Esophagus muscularis mucosa (tissue), 4 donors: Measurements from ENCODE around the gene PSMA2. TPM values are rescaled to one million over a fixed set of nuclear protein-coding genes. Genes with fewer than 3 reads are reported as not detected.

Source experiments
- DNase-seq: peaks from one replicate; pipeline ENCODE4 v3.0.0-alpha.2; 2017; ENCODE audit errors: extremely low spot score
- H3K27ac ChIP-seq, 4 donors: fragments of 200-600 bp; sonication (generic); replicated peaks in 1 of 4; 1 replicate in 3 of 4; 2 replicates in 1 of 4; pipeline ENCODE4 v1.5.1; 2016 to 2019; ENCODE audit warnings: mild to moderate bottlenecking in 1 of 4
- H3K27me3 ChIP-seq, 4 donors: fragments of 200-600 bp; sonication (generic); one replicate each; pipeline versions ENCODE4 v1.5.1 to v1.6.0; 2016 to 2019
- H3K36me3 ChIP-seq, 4 donors: fragments of 200-600 bp; sonication (generic); one replicate each; pipeline ENCODE4 v1.5.1; 2016 to 2019
- H3K4me1 ChIP-seq, 4 donors: fragments of 200-600 bp; sonication (generic); one replicate each; pipeline ENCODE4 v1.5.1; 2016 to 2019
- H3K4me3 ChIP-seq, 4 donors: fragments of 200-600 bp; sonication (generic); 1 replicate in 2 of 4; 2 replicates in 2 of 4; pipeline ENCODE4 v1.5.1; 2016 to 2019; ENCODE audit warnings: mild to moderate bottlenecking in 4 of 4, moderate library complexity in 1 of 4
- H3K9me3 ChIP-seq, 4 donors: fragments of 200-600 bp; sonication (generic); 1 replicate in 3 of 4; 2 replicates in 1 of 4; pipeline ENCODE4 v1.5.1; 2016 to 2019
- EP300 ChIP-seq: sonication (generic); formaldehyde crosslinking; IDR thresholded peaks from one replicate; pipeline ENCODE4 v1.6.1; 2017; ENCODE audit warnings: antibody characterized with exemption
- POLR2A ChIP-seq: fragments of 450-650 bp; IDR thresholded peaks from one replicate; pipeline ENCODE4 v1.6.1; 2017; ENCODE audit warnings: antibody characterized with exemption, moderate library complexity, mild to moderate bottlenecking, low read depth
- POLR2AphosphoS5 ChIP-seq, 2 donors: sonication (generic); formaldehyde crosslinking; IDR thresholded peaks; one replicate each; pipeline ENCODE4 v1.6.1; 2017; ENCODE audit warnings: antibody characterized with exemption in 2 of 2
- WGBS: methylation state at CpG from one replicate; pipeline ENCODE4 v1.1.5; 2018; 5-methylcytosine and 5-hydroxymethylcytosine counted together
- intact Hi-C: fragments of 100-400 bp; cut with DNase I; formaldehyde crosslinking; loops from one replicate; pipeline ENCODE4 v1.15.1; 2023
- total RNA-seq, 4 donors: library from RNA; depleted of rRNA; stranded (reverse); fragments of >200 nt; gene quantifications; one replicate each; pipeline versions ENCODE4 v1.1.0 to v1.2.1, GENCODE V29; 2016
- TF ChIP-seq, protein P1 (sequence below), 3 experiments: fragments of 200-600 bp in 2 of 3; fragments of 450-650 bp in 1 of 3; sonication (generic) in 2 of 3; IDR thresholded peaks; one replicate each; pipeline ENCODE4 v1.5.1; 2017 to 2019; ENCODE audit warnings: antibody characterized with exemption in 3 of 3, mild to moderate bottlenecking in 2 of 3, moderate library complexity in 1 of 3

Gene PSMA2
- total RNA-seq, 4 donors from 2014 or later, result 29.7 to 73.5 (median 57.7) TPM

DNA sequence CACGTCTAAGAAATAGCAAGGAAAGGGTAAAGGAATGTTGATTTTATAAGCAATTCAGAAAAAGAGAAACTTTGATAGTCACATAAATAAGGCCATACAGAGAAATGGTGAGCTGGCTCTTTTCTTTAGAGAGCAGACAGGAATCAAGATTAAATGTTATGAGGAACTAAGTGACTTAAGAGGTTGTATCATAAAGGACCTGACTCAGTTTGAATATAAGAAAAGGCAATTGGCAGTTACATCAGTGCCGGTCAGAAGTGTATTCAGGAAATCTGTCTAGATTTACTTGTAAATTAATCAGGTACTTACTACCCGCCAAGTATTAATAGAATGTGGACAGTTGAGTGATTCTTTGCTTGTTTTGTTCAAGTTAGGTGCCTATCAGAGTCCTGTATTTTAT lies 2.3 kb upstream of the PSMA2 start:
- Histone ChIP-seq H3K27ac (no peak overlapping the region), H3K4me1 (peaks cover 34 to 46% (median 39%) of the 10 kb centered on the region in 4 donors), H3K27me3 (no peaks in the 10 kb centered on the region), H3K4me3 (no peak overlapping the region), H3K36me3 (peaks cover 20 to 44% (median 41%) of the 10 kb centered on the region in 4 donors), H3K9me3 (no peaks in the 10 kb centered on the region)
- intact Hi-C loops, result loop anchor here (10.0 kb wide), 1 partner anchor 791 kb away; the partner anchor contains the start of gene COA1
- TF ChIP-seq, protein P1, sequence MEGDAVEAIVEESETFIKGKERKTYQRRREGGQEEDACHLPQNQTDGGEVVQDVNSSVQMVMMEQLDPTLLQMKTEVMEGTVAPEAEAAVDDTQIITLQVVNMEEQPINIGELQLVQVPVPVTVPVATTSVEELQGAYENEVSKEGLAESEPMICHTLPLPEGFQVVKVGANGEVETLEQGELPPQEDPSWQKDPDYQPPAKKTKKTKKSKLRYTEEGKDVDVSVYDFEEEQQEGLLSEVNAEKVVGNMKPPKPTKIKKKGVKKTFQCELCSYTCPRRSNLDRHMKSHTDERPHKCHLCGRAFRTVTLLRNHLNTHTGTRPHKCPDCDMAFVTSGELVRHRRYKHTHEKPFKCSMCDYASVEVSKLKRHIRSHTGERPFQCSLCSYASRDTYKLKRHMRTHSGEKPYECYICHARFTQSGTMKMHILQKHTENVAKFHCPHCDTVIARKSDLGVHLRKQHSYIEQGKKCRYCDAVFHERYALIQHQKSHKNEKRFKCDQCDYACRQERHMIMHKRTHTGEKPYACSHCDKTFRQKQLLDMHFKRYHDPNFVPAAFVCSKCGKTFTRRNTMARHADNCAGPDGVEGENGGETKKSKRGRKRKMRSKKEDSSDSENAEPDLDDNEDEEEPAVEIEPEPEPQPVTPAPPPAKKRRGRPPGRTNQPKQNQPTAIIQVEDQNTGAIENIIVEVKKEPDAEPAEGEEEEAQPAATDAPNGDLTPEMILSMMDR (IDR thresholded peaks at IDR 0.05), result no peak
- no peak for TF ChIP-seq EP300
- no peak for TF ChIP-seq POLR2A
- no peak for TF ChIP-seq POLR2AphosphoS5 (IDR thresholded peaks at IDR 0.05)
- 66% methylated on average over 3 of the region's 3 CpGs for WGBS
- no peak for DNase-seq

DNA sequence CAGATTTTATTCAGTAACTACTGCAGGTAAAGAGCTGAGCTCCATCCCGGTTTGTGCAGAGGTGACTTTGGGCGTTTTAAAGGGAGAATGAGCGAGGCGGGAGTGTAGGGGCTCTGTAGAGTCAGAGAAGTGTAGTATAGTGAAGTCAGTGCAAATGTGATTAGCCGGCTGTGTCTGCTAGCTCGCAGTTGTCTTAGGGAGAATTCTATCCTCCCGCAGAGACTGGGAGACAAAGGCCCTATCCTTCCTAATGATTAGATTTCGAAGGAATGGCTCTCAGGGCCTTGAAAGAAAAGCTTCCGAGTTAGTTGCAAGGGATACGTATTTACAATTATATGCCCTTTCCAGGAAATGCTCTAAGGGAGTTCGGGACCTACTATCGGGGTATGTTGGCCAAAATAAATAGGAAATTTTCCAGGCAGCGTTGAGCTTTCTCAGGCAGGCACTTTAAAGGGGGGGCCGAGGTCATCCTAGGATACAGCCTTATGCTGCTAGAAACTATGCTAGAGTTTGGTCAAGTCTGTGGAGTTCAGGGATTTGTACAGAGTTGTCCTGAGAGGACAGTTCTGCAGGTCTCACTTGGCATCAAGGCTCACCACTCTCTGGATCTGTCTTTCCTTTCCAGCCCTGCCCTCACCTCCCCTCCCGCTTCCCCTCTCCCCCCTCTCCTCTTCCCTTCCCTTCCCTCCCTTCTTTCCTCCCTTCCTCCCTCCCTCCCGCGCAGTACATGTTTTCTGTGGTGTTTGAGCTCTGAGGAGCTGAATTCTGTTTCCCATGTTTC lies 1.0 kb upstream of the PSMA2 start:
- under 1% methylated on average over 17 of the region's 17 CpGs for WGBS
- DNase-seq, result no peak
- peaks cover 45 to 55% (median 50%) of the 10 kb centered on the region in 4 donors for H3K4me1 ChIP-seq

DNA sequence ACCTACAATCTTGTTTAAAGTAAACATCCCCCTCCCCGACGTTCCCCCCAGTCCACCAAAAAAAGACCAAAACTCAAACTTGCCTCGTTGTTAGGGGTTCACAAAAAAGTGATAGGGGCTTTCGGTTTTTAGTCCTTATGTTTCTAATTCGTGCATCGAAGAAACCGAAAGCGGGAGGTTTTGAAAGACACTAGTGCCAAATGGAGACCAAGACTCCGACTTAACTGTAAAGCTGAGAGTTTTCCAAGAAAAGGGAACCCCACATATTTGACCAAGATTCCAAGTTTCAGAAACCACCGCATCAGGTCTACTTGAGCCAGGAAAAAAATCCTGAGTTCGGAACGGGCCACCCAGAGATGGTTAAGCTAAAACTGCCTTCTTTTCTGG lies 534 bp downstream of the PSMA2 start:
- 0% methylated on average over 12 of the region's 12 CpGs for WGBS
- H3K4me3 ChIP-seq, result peak overlapping the region; percentile 68 to 88 (median 71)
- no peaks in the 10 kb centered on the region for H3K9me3 ChIP-seq
- H3K4me1 ChIP-seq, result peaks cover 46 to 63% (median 54%) of the 10 kb centered on the region in 4 donors
- H3K36me3 ChIP-seq, result peaks cover 15 to 26% (median 19%) of the 10 kb centered on the region in 4 donors
- TF ChIP-seq POLR2AphosphoS5 (IDR thresholded peaks at IDR 0.05) (no peak), EP300 (no peak), POLR2A (no peak)
- TF ChIP-seq, protein P1 (IDR thresholded peaks at IDR 0.05), result no peak
- H3K27me3 ChIP-seq, result no peaks in the 10 kb centered on the region
- intact Hi-C loops, result loop anchor here (10.0 kb wide), 1 partner anchor 793 kb away; the partner anchor contains the start of gene COA1
- peak overlapping the region; percentile 78 to 90 (median 83) for H3K27ac ChIP-seq
- no peak for DNase-seq

More for the DNA sequence above, 1.0 kb upstream of the PSMA2 start:
- Histone ChIP-seq H3K4me3 (peak overlapping the region; percentile 68 to 88 (median 71)), H3K9me3 (no peaks in the 10 kb centered on the region), H3K27ac (peak overlapping the region; percentile 78 to 90 (median 83)), H3K27me3 (no peaks in the 10 kb centered on the region), H3K36me3 (peaks cover 15 to 31% (median 28%) of the 10 kb centered on the region in 4 donors)
- TF ChIP-seq POLR2AphosphoS5 (IDR thresholded peaks at IDR 0.05) (no peak), EP300 (no peak), POLR2A (no peak)
- TF ChIP-seq, protein P1 (IDR thresholded peaks at IDR 0.05), result no peak
- intact Hi-C loops, result loop anchor here (10.0 kb wide), 1 partner anchor 792 kb away; the partner anchor contains the start of gene COA1

DNA sequence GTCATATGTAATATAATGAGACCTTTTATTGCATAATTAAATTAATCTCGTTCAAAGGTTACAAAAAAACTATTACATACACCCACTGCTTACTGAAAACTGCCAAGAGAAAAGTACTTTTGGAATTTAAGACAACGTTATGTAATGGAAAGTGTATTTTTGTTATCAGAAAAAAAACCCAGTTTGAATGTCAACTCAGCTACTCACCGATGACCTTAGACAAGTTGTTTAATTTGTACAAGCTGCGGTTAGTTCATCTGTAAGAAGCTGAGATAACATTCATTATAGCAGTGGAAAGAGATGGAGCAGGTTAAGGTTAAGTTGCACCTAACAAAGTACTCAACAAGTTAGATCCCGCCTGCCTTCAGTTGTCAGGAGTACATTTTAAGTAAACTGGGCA lies 1.1 kb downstream of the PSMA2 start:
- TF ChIP-seq EP300, result no peak
- TF ChIP-seq POLR2A, result no peak
- no peak for TF ChIP-seq POLR2AphosphoS5 (IDR thresholded peaks at IDR 0.05)
- TF ChIP-seq, protein P1 (IDR thresholded peaks at IDR 0.05), result no peak
- H3K9me3 ChIP-seq, result no peaks in the 10 kb centered on the region
- DNase-seq, result no peak
- intact Hi-C loops, result loop anchor here (10.0 kb wide), 1 partner anchor 794 kb away; the partner anchor contains the start of gene COA1
- H3K36me3 ChIP-seq, result peaks cover 14 to 26% (median 19%) of the 10 kb centered on the region in 4 donors
- H3K27me3 ChIP-seq, result no peaks in the 10 kb centered on the region
- H3K4me3 ChIP-seq, result peak overlapping the region; percentile 68 to 88 (median 71)
- H3K4me1 ChIP-seq, result peaks cover 46 to 63% (median 54%) of the 10 kb centered on the region in 4 donors
- no peak overlapping the region for H3K27ac ChIP-seq
- 14% methylated on average over 5 of the region's 5 CpGs for WGBS
